IPS-NIHi7 (cell line): ENCODE measurements around the gene SLC5A2.
"Not testable (repeated sequence)": the region's sequence is repeated elsewhere in the genome, so short reads cannot be mapped to it uniquely, and the experiment has no call there.

ENCODE experiments used
- DNase-seq: peaks from one replicate; pipeline ENCODE4 v3.0.0; 2012; ENCODE audit warnings: mixed read lengths; ENCODE audit errors: extremely low spot score

The SLC5A2 gene

GRCh38 chr16:31528523-31529107, 45.7 kb downstream of the SLC5A2 start:
- DNase-seq = peak; percentile 18

DNA sequence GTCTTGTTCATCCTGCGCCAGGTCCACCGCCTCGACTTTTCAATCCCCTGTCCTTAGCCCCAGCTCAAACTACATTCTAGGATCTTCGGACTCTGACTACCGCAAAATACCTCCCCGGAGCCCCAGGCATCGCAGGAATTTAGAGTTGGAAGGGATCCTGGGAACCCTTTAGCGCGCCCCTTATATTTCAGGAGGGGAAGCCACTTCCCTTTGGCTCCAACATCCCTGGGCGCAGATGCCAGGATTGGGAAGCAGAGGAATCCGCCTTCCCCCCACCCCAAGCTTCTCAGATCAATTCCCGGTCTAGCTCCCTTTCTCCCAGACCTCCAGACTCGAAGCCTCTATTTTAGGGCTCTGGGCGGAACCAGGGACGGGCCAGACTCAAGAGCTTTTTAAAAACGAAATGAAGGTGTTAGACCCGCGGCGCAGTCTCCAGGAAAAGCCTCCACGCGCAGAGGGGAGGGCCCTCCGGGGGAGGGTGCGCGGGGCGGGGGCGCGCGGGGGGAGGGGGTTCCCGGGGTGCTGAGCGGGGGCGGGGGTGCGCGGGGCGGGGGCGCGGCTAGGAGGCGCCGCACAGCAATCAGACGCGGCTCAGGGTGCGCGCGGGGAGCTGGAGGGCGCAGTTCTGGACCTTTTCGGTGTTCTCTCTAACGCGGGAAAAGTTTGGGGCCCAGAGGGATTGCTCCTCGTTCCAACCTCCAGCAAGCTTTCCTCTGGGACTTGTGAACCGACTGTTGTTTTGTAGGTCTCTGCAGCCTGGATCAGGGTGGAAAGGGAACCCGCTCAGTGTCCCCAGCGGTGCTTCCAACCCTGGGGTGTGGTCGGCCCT, 46.4 kb downstream of the SLC5A2 start:
- DNase-seq = peak; percentile 46

DNA sequence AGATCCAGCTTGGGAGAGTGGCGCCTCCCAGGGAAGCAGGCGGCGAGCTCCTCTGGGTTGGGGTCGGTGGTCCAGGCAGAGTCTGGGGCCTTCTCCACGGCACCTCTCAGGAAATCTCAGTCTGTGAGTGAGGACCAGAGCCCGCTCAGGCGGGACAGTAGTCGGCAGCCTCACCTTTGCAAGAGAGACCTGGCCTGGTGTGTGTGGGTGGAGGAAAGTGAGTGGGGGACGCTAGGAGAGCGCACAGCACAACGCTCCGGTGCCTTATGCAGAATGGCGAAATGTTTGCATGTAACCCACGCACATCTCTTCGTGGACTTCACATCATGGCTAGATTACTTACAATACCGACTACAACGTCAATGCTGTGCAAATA, 47.0 kb downstream of the SLC5A2 start:
- DNase-seq = peak; percentile 13

DNA sequence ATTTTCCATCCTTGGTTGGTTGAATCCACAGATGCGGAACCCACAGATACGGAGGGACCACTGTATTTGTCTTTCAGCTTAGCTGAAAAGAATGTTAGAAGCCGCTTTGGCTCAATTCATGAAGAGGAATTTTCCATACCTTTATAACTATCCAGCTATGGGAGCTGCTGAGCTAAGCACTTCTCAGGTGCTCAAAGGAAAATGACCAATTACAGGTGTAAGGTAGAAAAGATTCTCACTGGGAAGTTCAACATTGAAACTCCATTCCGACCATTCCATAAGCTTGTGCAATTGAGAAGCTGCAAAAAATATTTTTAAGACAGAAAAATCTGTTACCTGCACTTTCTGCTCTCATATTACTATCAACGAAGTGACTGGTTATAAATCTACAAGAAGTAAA, 47.5 kb downstream of the SLC5A2 start:
- DNase-seq = no peak

GRCh38 chr16:31531096-31531495, 48.2 kb downstream of the SLC5A2 start:
- no peak for DNase-seq

DNA sequence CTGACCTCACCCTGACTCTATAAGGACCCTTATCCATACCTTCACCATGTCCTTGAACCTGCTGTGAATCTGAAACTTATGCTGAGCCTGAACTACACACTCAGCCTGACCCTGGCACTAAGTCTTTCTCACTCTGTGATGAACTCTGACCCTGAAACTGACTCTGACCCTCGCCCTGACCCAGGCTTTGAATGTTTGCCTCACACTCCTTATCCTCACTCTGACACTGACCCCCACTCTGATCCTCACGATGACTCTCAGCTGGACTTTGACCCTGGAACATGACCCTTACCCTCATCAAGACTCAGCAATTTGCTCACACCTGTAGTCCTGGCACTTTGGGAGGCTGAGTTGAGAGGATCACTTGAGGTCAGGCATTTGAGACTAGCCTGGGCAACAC, 49.2 kb downstream of the SLC5A2 start:
- DNase-seq = no peak

DNA sequence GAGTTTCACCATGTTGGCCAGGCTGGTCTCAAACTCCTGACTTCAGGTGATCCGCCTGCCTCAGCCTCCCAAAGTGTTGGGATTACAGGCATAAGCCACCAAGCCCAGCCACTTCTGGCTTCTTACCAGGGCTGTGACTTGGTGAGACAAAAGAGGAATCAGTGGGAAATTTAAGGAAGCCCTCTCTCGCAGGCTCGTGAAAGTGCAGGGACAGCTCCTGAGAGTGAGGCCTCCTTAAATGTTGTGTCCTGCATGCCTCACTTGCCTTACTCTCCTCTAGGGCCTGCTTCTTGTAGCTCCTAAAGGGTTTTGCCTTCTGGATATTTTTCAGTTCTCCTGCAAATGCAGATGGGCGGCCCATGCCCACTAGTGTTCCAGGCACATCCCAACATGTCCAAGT, 50.0 kb downstream of the SLC5A2 start:
- DNase-seq = no peak

GRCh38 chr16:31535737-31536136, 52.8 kb downstream of the SLC5A2 start:
- DNase-seq = no peak

- DNase-seq = no peak
Observed at GRCh38 chr16:31536804-31537361, 54.0 kb downstream of the SLC5A2 start.

DNA sequence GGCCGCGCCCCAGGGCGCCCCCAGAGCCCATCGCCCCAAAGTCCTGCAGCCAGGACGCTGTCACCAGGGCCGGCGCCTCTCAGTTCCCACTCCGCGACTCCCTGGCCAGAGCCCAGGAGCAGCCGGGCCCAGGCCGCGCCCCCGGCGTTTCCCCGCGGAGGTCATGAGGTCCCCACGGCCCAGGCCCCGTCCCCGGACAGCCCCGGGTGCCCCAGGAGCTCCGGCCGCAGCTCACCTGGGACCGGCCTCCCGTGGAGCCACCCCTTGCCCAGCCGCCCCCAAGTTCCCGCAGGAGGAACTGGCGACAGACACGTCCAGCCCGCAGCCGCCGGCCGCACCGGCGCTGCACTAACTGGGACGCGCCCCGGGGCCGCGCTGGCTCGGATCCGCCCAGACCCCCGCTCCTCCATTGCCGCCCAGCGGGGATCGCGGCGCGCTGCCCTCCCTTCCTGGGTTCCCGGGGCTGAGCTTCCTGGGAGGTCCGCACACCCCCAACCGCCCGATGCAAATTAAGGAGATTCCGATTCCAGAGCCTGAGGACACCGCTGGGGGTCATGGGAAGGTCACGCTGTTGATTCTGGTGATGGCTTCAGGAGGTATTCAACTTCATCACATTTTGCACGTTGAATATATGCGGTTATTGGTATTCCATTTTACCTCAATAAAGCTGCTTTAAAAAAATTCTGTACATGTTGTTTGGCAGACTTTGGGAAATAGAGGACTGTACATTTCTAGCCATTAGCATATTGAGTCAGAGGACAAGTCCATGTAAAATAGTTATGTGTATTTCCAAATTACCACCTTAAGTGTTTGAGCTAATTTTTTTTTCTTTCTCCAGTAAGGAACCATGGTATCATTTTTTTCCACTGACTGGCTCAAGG, 54.7 kb downstream of the SLC5A2 start:
- peak; percentile 56 for DNase-seq

GRCh38 chr16:31538243-31538598, 55.3 kb downstream of the SLC5A2 start:
- not testable (repeated sequence) for DNase-seq

GRCh38 chr16:31539762-31540161, 56.8 kb downstream of the SLC5A2 start:
- not testable (repeated sequence) for DNase-seq
